HepG2 (cell line): ENCODE measurements around the gene FGF19. TPM values are rescaled to one million over a fixed set of nuclear protein-coding genes. Genes with fewer than 3 reads are reported as not detected.
A peak's percentile ranks its signal among the peaks of the same experiment; 100 is the strongest.

Source experiments
- ARNTL ChIP-seq: sonication (generic); formaldehyde crosslinking; IDR thresholded peaks from 2 replicates; pipeline ENCODE4 v1.4.0; 2020; ENCODE audit warnings: mild to moderate bottlenecking, missing genetic modification reagents
- BORCS8-MEF2B ChIP-seq: sonication (generic); formaldehyde crosslinking; IDR thresholded peaks from 2 replicates; pipeline ENCODE4 v1.8.0; 2022; ENCODE audit warnings: mild to moderate bottlenecking, missing genetic modification reagents
- CHCHD3 ChIP-seq: sonication (generic); formaldehyde crosslinking; IDR thresholded peaks from 2 replicates; pipeline ENCODE4 v1.8.0; 2022; ENCODE audit warnings: mild to moderate bottlenecking, missing genetic modification reagents, moderate library complexity
- HDAC2 ChIP-seq: sonication (generic); formaldehyde crosslinking; IDR thresholded peaks from 2 replicates; pipeline ENCODE4 v1.4.0; 2020; ENCODE audit warnings: missing genetic modification reagents
- HNRNPLL ChIP-seq: fragments of 200-400 bp; formaldehyde crosslinking; IDR thresholded peaks from 2 replicates; pipeline ENCODE4 v1.6.1; 2017; ENCODE audit warnings: mild to moderate bottlenecking, low read depth, low read length; ENCODE audit not compliant: poor library complexity, severe bottlenecking
- KLF6 ChIP-seq: IDR thresholded peaks from 2 replicates; pipeline ENCODE4 v1.8.0; 2016; ENCODE audit warnings: missing biosample characterization, missing genetic modification reagents
- PATZ1 ChIP-seq: sonication (generic); formaldehyde crosslinking; IDR thresholded peaks from 2 replicates; pipeline ENCODE4 v1.4.0; 2020; ENCODE audit warnings: missing genetic modification reagents
- PHB2 ChIP-seq: fragments of 450-650 bp; IDR thresholded peaks from 2 replicates; pipeline ENCODE4 v1.6.1; 2018; ENCODE audit not compliant: partially characterized antibody
- REPIN1 ChIP-seq: sonication (generic); formaldehyde crosslinking; IDR thresholded peaks from 2 replicates; pipeline ENCODE4 v1.8.0; 2022; ENCODE audit warnings: missing genetic modification reagents, low read depth, mild to moderate bottlenecking, borderline replicate concordance
- THAP8 ChIP-seq: sonication (generic); formaldehyde crosslinking; IDR thresholded peaks from 2 replicates; pipeline ENCODE4 v1.5.1; 2020; ENCODE audit warnings: missing genetic modification reagents, mild to moderate bottlenecking, borderline replicate concordance
- TSC22D2 ChIP-seq: sonication (generic); formaldehyde crosslinking; IDR thresholded peaks from 2 replicates; pipeline ENCODE4 v1.5.1; 2020; ENCODE audit warnings: missing genetic modification reagents, mild to moderate bottlenecking, borderline replicate concordance
- ZMAT3 ChIP-seq: sonication (generic); formaldehyde crosslinking; conservative IDR thresholded peaks from 2 replicates; pipeline ENCODE4 v1.7.0; 2021; ENCODE audit warnings: missing genetic modification reagents
- ZMYM4 ChIP-seq: sonication (generic); formaldehyde crosslinking; IDR thresholded peaks from 2 replicates; pipeline ENCODE4 v1.8.1; 2023; ENCODE audit warnings: mild to moderate bottlenecking, missing genetic modification reagents
- ZNF18 ChIP-seq: sonication (generic); formaldehyde crosslinking; IDR thresholded peaks from 2 replicates; pipeline ENCODE4 v1.8.0; 2022; ENCODE audit warnings: mild to moderate bottlenecking, missing genetic modification reagents; ENCODE audit not compliant: insufficient replicate concordance
- ZNF251 ChIP-seq: sonication (generic); formaldehyde crosslinking; IDR thresholded peaks from 2 replicates; pipeline ENCODE4 v1.9.0; 2021; ENCODE audit warnings: mild to moderate bottlenecking, missing genetic modification reagents
- ZNF382 ChIP-seq: sonication (generic); formaldehyde crosslinking; IDR thresholded peaks from 2 replicates; pipeline ENCODE4 v1.5.0; 2020; ENCODE audit warnings: missing genetic modification reagents, mild to moderate bottlenecking, borderline replicate concordance
- ZNF598 ChIP-seq: sonication (generic); formaldehyde crosslinking; IDR thresholded peaks from 2 replicates; pipeline ENCODE4 v1.5.1; 2020; ENCODE audit warnings: mild to moderate bottlenecking, missing genetic modification reagents, borderline replicate concordance
- ZNF616 ChIP-seq: sonication (generic); formaldehyde crosslinking; IDR thresholded peaks from 2 replicates; pipeline ENCODE4 v1.5.0; 2020; ENCODE audit warnings: low read depth, mild to moderate bottlenecking, missing genetic modification reagents
- ZNF687 ChIP-seq: sonication (generic); formaldehyde crosslinking; IDR thresholded peaks from 2 replicates; pipeline ENCODE4 v1.5.1; 2020; ENCODE audit warnings: mild to moderate bottlenecking, missing genetic modification reagents, moderate library complexity
- ZNF768 ChIP-seq: sonication (generic); formaldehyde crosslinking; IDR thresholded peaks from 2 replicates; pipeline ENCODE4 v1.4.0; 2020; ENCODE audit warnings: missing genetic modification reagents
- polyA plus RNA-seq, 8 experiments: library from polyadenylated mRNA; depleted of rRNA in 3 of 8; stranded (reverse) in 7 of 8; unstranded in 1 of 8; fragments of >200 nt; fragmentation: Illumina TruSeq in 4 of 8; extraction: Trizol in 4 of 8; gene quantifications; 2 replicates each; pipeline versions ENCODE4 v1.2.1 to v1.2.3, GENCODE V29; 2011 to 2016; ENCODE audit warnings: low read depth in 4 of 8, missing spikeins in 1 of 8, mixed read lengths in 1 of 8; ENCODE audit not compliant: insufficient read depth in 1 of 8
- total RNA-seq, 5 experiments: library from RNA; depleted of rRNA; stranded (reverse); fragments of >200 nt; fragmentation: Illumina TruSeq; extraction: Trizol; gene quantifications; 2 replicates each; pipeline ENCODE4 v1.2.3, GENCODE V29; 2016; ENCODE audit warnings: low read depth in 1 of 5

The FGF19 gene
- total and polyA plus RNA-seq, 2 of the 13 experiments (the other 11 are each of a cell fraction or from before 2014, with no cell fraction given) = 0.07 TPM; not detected in 1

- TF ChIP-seq ZNF18 (CRISPR knock-in tag) (peak; percentile 23), ARNTL (CRISPR knock-in tag) (peak; percentile 94), ZNF598 (CRISPR knock-in tag) (peak; percentile 81; the same call in 1 of the 2 replicates), ZNF382 (CRISPR knock-in tag) (no peak), ZMYM4 (CRISPR knock-in tag) (peak; percentile 75), PHB2 (no peak), BORCS8-MEF2B (CRISPR knock-in tag) (peak; percentile 67), THAP8 (CRISPR knock-in tag) (no peak), ZNF251 (no peak), PATZ1 (CRISPR knock-in tag) (peak; percentile 100), ZNF687 (peak; percentile 100), ZMAT3 (CRISPR knock-in tag) (peak; percentile 89), TSC22D2 (CRISPR knock-in tag) (peak; percentile 83), CHCHD3 (peak; percentile 69; the same call in 1 of the 2 replicates), KLF6 (CRISPR knock-in tag) (peak; percentile 92; the same call in 1 of the 2 replicates), ZNF616 (CRISPR knock-in tag) (peak; percentile 92), HNRNPLL (no peak), ZNF768 (peak; percentile 61), HDAC2 (CRISPR knock-in tag) (peak; percentile 90), REPIN1 (CRISPR knock-in tag) (peak; percentile 67; the same call in 1 of the 2 replicates)
Measured at GRCh38 chr11:69667619-69668604, 35.9 kb downstream of the FGF19 start (continued).
